ENCODE measurements around the gene SCAF4. TPM values are rescaled to one million over a fixed set of nuclear protein-coding genes. Genes with fewer than 3 reads are reported as not detected.

SCAF4 gene
- total and polyA plus RNA-seq, 12 donors: 5.6 to 22.3 (median 20.3) TPM

DNA sequence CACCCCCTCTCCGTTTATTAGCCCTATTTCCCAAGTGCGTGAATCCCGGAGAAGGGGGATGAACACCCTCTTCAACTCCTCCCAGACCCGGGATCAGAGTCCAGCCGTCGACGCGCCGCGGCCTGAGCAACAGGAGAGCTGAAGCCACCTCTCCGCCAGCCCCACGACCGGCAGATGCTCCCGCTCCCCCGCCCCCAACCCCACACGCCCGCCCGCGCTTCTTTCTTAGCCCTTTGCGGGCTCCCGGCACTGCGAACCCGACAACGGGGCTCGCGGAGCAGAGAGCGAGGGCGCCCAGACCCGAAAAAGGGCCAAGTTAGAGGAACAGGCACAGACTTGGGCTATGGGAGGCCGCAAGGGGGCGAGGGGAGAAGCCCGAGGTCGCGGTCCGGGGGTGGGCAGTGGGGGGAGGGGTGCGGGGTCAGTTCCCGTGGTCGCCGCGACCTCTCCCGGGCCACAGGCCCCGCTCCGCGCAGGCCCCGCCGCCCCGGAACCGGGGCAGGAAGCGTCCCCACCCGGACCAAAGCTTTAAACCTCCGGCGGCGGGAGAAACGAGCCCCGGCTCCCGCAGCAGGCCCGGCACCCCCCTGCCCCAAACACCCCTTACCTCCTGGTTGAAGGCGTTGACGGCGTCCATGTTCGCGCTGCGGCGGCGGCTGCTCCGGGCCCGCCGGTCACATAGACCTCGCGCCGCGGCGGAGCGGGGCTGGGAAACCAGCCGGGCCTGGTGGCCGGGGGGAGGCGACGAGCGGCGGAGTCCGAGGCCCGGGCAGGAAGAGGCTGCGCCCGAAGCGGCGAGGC, 662 bp downstream of the SCAF4 start:
- peaks cover 6 to 61% (median 52%) of the 10 kb centered on the region in 9 donors for H3K4me1 ChIP-seq
- peaks cover 0 to 4% (median 0%) of the 10 kb centered on the region in 9 donors for H3K36me3 ChIP-seq
- peak overlapping the region; percentile 79 to 100 (median 98) for H3K4me3 ChIP-seq
- peak; percentile 34 to 40 for DNase-seq
- H3K27me3 ChIP-seq: no peaks in the 10 kb centered on the region
- H3K9me3 ChIP-seq: no peaks in the 10 kb centered on the region
- intact Hi-C loops (cut with DNase I): loop anchor here in 2 of 10 donors (5.0 kb wide), 2 partner anchors 64 to 69 kb away; no protein-coding TSS in a partner anchor
- TF ChIP-seq, protein P1, sequence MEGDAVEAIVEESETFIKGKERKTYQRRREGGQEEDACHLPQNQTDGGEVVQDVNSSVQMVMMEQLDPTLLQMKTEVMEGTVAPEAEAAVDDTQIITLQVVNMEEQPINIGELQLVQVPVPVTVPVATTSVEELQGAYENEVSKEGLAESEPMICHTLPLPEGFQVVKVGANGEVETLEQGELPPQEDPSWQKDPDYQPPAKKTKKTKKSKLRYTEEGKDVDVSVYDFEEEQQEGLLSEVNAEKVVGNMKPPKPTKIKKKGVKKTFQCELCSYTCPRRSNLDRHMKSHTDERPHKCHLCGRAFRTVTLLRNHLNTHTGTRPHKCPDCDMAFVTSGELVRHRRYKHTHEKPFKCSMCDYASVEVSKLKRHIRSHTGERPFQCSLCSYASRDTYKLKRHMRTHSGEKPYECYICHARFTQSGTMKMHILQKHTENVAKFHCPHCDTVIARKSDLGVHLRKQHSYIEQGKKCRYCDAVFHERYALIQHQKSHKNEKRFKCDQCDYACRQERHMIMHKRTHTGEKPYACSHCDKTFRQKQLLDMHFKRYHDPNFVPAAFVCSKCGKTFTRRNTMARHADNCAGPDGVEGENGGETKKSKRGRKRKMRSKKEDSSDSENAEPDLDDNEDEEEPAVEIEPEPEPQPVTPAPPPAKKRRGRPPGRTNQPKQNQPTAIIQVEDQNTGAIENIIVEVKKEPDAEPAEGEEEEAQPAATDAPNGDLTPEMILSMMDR (IDR thresholded peaks at IDR 0.05): peak in 4 of 9 donors; percentile 8 to 34 (median 22)
- peak overlapping the region; percentile 93 to 98 (median 97) for H3K27ac ChIP-seq
- WGBS, 2 donors: 0% methylated on average over 72 to 86 of the region's 86 CpGs
- ATAC-seq: peak; percentile 15 to 73 (median 35)

DNA sequence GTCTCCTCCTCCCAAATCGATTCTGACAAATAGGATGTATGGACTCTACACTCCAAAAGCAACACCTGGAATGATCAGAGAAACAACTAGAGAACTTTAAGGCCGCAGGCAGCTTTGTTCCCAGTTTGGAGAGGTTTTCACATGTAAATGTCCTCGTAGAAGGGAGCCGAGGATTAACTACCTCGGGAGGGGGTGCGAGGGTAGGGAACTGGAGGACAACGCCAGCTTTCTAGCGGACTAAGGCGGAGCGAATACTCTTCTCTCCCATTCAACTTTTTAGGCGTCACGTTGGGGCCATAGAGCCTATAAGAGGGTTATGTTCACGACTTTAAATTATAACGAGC, 1.2 kb downstream of the SCAF4 start:
- intact Hi-C loops (cut with DNase I): loop anchor here in 2 of 10 donors (5.0 kb wide), 2 partner anchors 63 to 68 kb away; no protein-coding TSS in a partner anchor
- no peak for DNase-seq
- Histone ChIP-seq H3K4me3 (peak overlapping the region; percentile 79 to 100 (median 98)), H3K4me1 (peaks cover 6 to 63% (median 52%) of the 10 kb centered on the region in 9 donors), H3K36me3 (peaks cover 0 to 4% (median 0%) of the 10 kb centered on the region in 9 donors), H3K9me3 (no peaks in the 10 kb centered on the region), H3K27ac (peak overlapping the region in 9 of 10 donors; percentile 93 to 98 (median 97)), H3K27me3 (no peaks in the 10 kb centered on the region)
- peak in 4 of 8 donors; percentile 2 to 23 (median 8) for ATAC-seq
- WGBS, 2 donors: 0% methylated on average over 14 of the region's 14 CpGs
- TF ChIP-seq, protein P1 (IDR thresholded peaks at IDR 0.05): no peak

DNA sequence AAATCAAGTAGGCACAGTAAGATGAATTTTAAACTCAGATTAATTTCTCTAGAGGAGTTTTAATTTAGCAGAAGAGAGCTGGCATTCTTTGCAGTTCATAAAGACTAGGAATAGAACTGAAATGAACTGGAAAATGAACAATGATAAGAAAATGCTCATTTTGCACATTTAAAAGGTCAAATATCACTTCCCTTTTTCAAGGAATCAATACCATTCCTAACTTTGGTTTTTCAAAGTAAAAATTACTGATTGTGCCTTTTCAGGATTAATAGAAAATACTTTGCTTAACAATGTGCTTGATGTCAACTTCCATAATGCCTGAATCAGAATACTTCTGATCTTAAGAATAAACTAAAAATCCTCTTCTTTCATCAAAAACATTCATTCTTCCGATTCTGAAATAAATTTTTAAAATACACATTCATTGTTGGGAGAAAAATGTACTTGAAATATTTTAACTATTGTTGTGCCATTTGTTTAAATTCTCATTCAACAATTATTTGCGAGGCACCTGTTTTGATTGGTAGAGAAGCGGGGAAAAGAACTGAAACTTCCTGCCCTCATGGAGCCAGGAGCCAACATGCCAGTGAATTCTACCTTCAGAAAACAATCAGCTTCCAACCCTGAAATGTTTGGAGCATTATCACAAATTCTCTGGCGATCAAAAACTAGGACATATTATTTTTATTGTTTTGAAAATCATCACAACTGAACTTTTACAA, 2.1 kb downstream of the SCAF4 start:
- TF ChIP-seq, protein P1 (IDR thresholded peaks at IDR 0.05): no peak
- no peaks in the 10 kb centered on the region for H3K9me3 ChIP-seq
- WGBS, 2 donors: 54 to 63% methylated on average over 4 of the region's 4 CpGs
- peaks cover 0 to 4% (median 0%) of the 10 kb centered on the region in 9 donors for H3K36me3 ChIP-seq
- DNase-seq: no peak
- intact Hi-C loops (cut with DNase I): loop anchor here in 2 of 10 donors (5.0 kb wide), 2 partner anchors 62 to 67 kb away; no protein-coding TSS in a partner anchor
- ATAC-seq: no peak
- no peaks in the 10 kb centered on the region for H3K27me3 ChIP-seq
- H3K27ac ChIP-seq: no peak overlapping the region
- peak overlapping the region in 8 of 10 donors; percentile 79 to 99 (median 98) for H3K4me3 ChIP-seq
- peaks cover 6 to 72% (median 56%) of the 10 kb centered on the region in 9 donors for H3K4me1 ChIP-seq

DNA sequence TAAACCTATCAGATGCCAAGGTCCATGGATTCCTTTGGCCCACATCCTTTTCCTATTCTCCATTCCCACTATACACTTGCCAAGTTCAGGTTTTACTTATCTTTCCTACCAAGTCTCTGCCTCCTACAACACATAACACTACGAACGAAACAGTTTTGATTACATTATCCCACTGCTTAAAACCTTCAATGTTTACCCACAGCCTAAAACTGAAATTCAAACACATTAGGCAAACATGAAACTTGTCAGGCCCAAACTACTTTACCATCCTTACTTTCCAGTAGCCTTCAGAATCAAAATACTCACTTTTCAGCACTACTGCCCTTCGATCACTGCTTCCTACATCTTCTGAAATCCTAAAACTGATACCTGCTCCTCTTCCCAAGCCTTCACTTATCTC, 3.0 kb downstream of the SCAF4 start:
- ATAC-seq (no peak), DNase-seq (no peak)
- Histone ChIP-seq H3K36me3 (peaks cover 0 to 4% (median 0%) of the 10 kb centered on the region in 9 donors), H3K27me3 (no peaks in the 10 kb centered on the region), H3K4me3 (no peak overlapping the region), H3K27ac (no peak overlapping the region), H3K9me3 (no peaks in the 10 kb centered on the region), H3K4me1 (peaks cover 6 to 80% (median 65%) of the 10 kb centered on the region in 9 donors)
- 68 to 80% methylated on average over 3 of the region's 3 CpGs for WGBS, 2 donors
- intact Hi-C loops (cut with DNase I): no loop called here
- TF ChIP-seq, protein P1 (IDR thresholded peaks at IDR 0.05): no peak

Data from heart right ventricle (tissue), 16 donors.